Upper lobe of right lung (tissue), 1 donor: ENCODE results near the gene SLC6A11. TPM values are rescaled to one million over a fixed set of nuclear protein-coding genes. Genes with fewer than 3 reads are reported as not detected.

ENCODE experiments used
- ATAC-seq: fragments of 200-7000 bp; cut with Tn5 transposase; one replicate; pipeline ENCODE4 v1.9.1; 2020; ENCODE audit warnings: mild to moderate bottlenecking, moderate library complexity
- DNase-seq: peaks from one replicate; pipeline ENCODE4 v3.0.0-alpha.2; 2020
- H3K27ac ChIP-seq: fragments of 200-600 bp; one replicate; pipeline ENCODE4 v1.8.0; 2022
- H3K27me3 ChIP-seq: fragments of 200-600 bp; one replicate; pipeline ENCODE4 v1.8.0; 2022; ENCODE audit warnings: mild to moderate bottlenecking
- H3K36me3 ChIP-seq: fragments of 200-600 bp; one replicate; pipeline ENCODE4 v1.8.0; 2022
- H3K4me1 ChIP-seq: fragments of 200-600 bp; one replicate; pipeline ENCODE4 v1.8.0; 2022
- H3K4me3 ChIP-seq: fragments of 200-600 bp; one replicate; pipeline ENCODE4 v1.8.0; 2022; ENCODE audit warnings: mild to moderate bottlenecking
- H3K9me3 ChIP-seq: fragments of 200-600 bp; one replicate; pipeline ENCODE4 v1.8.0; 2022
- intact Hi-C: fragments of 100-400 bp; cut with DNase I; formaldehyde crosslinking; loops from one replicate; pipeline ENCODE4 v1.11.0; 2022
- total RNA-seq: library from RNA; stranded (reverse); fragmentation: NEBNext Ultra II Directional; extraction: Animal tissue kit (Norgen Biotek cat#: 25700); gene quantifications from one replicate; pipeline ENCODE4 v1.2.1, GENCODE V29; 2021
- TF ChIP-seq, protein P1 (sequence below): fragments of 200-600 bp; IDR thresholded peaks from one replicate; pipeline ENCODE4 v1.8.0; 2022; ENCODE audit warnings: antibody characterized with exemption
- donor health status: DM: no; HTN: yes; CAD: no; lungs with severe emphysema.

Gene SLC6A11
- total RNA-seq, 1 donor from 2014 or later, result 0.17 TPM

DNA sequence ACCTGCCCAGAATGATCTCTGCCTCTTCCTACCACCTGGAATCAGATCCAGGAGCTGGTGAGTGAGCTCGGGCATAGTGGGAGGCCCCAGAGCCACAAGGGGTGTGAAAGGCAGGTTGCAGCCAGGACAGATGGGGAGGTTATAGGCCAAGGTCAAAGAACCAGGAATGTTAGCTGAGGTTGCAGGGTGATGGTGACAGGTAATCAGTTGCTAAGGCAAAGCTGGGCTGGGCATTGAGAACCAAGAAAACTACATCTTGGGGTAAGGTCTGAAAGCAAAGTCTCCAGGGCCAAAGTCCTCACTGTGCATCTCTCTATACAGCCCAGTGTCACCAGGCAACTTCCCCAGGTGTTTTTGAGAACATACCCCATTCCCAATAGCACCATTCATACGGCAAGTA, 38.4 kb upstream of the SLC6A11 start:
- TF ChIP-seq, protein P1, sequence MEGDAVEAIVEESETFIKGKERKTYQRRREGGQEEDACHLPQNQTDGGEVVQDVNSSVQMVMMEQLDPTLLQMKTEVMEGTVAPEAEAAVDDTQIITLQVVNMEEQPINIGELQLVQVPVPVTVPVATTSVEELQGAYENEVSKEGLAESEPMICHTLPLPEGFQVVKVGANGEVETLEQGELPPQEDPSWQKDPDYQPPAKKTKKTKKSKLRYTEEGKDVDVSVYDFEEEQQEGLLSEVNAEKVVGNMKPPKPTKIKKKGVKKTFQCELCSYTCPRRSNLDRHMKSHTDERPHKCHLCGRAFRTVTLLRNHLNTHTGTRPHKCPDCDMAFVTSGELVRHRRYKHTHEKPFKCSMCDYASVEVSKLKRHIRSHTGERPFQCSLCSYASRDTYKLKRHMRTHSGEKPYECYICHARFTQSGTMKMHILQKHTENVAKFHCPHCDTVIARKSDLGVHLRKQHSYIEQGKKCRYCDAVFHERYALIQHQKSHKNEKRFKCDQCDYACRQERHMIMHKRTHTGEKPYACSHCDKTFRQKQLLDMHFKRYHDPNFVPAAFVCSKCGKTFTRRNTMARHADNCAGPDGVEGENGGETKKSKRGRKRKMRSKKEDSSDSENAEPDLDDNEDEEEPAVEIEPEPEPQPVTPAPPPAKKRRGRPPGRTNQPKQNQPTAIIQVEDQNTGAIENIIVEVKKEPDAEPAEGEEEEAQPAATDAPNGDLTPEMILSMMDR, result no peak
- intact Hi-C loops, result no loop called here
- H3K4me3 ChIP-seq, result no peak overlapping the region
- H3K27ac ChIP-seq, result no peak overlapping the region
- peaks cover 11% of the 10 kb centered on the region for H3K27me3 ChIP-seq
- H3K36me3 ChIP-seq, result no peaks in the 10 kb centered on the region
- no peak for DNase-seq
- no peaks in the 10 kb centered on the region for H3K4me1 ChIP-seq
- ATAC-seq, result no peak
- no peaks in the 10 kb centered on the region for H3K9me3 ChIP-seq

DNA sequence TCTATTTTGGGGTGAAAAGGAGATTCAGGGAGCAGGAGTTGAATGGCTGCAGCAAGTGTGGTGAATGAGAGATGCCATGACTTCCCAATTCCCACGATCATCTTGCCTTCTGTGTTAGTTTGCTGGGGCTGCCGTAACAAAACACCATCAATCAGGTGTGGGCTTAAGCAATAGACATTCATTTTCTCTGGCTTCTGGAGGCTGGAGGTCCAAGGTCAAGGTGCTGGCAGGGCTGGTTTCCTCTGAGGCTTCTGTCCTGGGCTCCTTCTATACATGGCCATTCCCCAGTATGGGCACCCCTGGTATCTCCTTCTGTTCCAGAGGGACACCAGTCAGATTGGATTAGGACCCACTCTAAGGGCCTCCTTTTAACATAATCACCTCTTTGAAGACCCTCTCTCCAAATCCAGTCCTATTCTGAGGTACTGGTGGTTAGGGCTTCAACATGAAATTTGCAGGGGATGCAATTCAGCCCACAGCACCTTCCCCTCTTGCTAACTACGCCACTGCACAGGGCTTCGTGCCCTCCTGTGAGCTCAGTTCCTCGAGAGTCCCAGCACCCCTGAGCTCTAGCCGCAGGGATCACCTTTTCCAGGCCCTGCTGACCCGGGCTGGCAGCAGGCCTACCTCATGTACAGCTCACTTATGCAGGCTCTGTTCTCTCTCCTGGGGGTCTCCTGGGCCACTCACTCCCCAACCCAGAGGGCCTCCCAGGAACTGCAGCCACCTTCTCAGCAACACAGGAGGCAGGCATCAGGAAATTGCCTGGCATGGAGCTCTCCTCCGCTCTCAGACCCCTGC, 37.3 kb upstream of the SLC6A11 start:
- H3K27me3 ChIP-seq, result peaks cover 11% of the 10 kb centered on the region
- no peaks in the 10 kb centered on the region for H3K9me3 ChIP-seq
- intact Hi-C loops, result no loop called here
- no peak overlapping the region for H3K4me3 ChIP-seq
- no peak overlapping the region for H3K27ac ChIP-seq
- TF ChIP-seq, protein P1, result no peak
- H3K36me3 ChIP-seq, result no peaks in the 10 kb centered on the region
- DNase-seq (no peak), ATAC-seq (no peak)
- H3K4me1 ChIP-seq, result no peaks in the 10 kb centered on the region

DNA sequence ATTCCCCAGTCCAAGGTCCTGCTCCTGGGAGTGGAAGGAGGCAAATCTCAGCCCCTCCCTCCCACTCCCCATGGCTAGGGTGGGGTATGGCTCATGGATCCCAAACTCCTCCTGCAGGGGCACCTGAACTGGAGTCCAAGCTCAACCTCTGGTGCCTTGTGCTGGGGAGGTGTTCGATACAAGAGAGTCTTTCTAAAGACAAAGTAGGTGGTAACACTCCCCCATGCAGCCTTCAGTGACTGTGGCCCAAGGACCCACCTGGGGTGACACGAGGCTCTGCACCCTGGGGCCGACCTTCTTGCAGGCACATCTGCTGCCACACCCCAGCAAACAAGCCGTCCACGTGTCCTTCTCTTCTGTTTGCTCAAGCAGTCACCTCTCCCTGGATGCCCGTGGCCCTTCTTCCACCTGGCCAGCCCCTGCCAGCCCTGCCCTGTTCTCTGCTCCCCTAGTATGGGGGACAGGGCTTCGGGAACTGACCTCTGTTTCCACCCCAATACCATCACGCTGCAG, 36.7 kb upstream of the SLC6A11 start:
- no peaks in the 10 kb centered on the region for H3K4me1 ChIP-seq
- no peaks in the 10 kb centered on the region for H3K36me3 ChIP-seq
- intact Hi-C loops, result no loop called here
- H3K27ac ChIP-seq, result no peak overlapping the region
- DNase-seq, result no peak
- H3K4me3 ChIP-seq, result no peak overlapping the region
- no peaks in the 10 kb centered on the region for H3K9me3 ChIP-seq
- TF ChIP-seq, protein P1, result no peak
- ATAC-seq, result no peak
- H3K27me3 ChIP-seq, result peaks cover 5% of the 10 kb centered on the region

DNA sequence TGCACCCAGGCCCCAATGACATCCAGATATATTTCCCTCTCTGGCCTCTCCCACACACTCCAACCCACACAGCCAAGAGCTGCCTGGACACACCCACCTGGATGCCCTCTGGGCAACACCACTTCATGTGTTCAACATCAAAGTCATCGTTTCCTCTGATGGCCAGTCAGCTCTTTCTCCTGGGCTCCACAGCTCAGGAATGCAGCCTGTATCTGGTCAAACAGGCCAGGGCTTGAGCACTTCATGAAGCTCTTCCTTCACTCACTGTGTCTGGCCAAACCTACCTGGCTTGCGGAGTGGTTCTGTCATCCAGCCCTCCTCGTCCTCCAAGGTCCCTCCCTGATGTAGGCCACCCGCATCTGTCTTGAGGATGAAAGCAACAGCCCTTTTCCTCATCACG, 35.8 kb upstream of the SLC6A11 start:
- Histone ChIP-seq H3K36me3 (no peaks in the 10 kb centered on the region), H3K27me3 (no peaks in the 10 kb centered on the region), H3K4me1 (no peaks in the 10 kb centered on the region), H3K27ac (no peak overlapping the region), H3K4me3 (no peak overlapping the region), H3K9me3 (no peaks in the 10 kb centered on the region)
- intact Hi-C loops, result no loop called here
- ATAC-seq (no peak), DNase-seq (no peak)
- TF ChIP-seq, protein P1, result no peak

DNA sequence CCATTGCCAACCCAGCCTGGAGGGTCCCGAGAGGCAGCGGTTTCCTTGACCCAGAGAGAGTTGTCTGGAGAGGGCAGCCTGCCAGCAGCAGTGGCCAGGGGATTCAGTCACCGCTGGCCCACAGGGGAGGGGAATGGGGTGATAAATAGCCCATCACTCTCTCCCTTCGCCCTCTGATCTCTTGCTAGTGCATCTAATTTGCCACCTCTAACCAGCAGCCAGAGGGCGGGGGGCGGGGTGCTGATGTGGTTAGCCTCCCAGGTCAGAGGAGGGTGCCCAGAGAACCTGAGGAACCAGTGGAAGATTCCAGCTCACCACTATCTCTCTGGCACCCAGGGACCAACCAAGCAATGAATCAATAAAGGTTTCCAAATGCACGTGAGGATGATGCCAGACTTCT, 35.1 kb upstream of the SLC6A11 start:
- H3K4me1 ChIP-seq, result no peaks in the 10 kb centered on the region
- ATAC-seq (no peak), DNase-seq (no peak)
- TF ChIP-seq, protein P1, result no peak
- no peaks in the 10 kb centered on the region for H3K27me3 ChIP-seq
- H3K36me3 ChIP-seq, result no peaks in the 10 kb centered on the region
- intact Hi-C loops, result no loop called here
- H3K9me3 ChIP-seq, result no peaks in the 10 kb centered on the region
- no peak overlapping the region for H3K4me3 ChIP-seq
- no peak overlapping the region for H3K27ac ChIP-seq
